Activated CD8-positive, alpha-beta T cell treated with anti-CD3 and anti-CD28 coated beads, Interleukin-2, amount 10 ng/mL, durations not matched to agents 7 days and 5 days (primary cell): ENCODE measurements around the gene ARHGAP35. TPM values are rescaled to one million over a fixed set of nuclear protein-coding genes. Genes with fewer than 3 reads are reported as not detected.
"Not testable (repeated sequence)": the region's sequence is repeated elsewhere in the genome, so short reads cannot be mapped to it uniquely, and the experiment has no call there.

Source experiments
- ATAC-seq: fragments of 150-1000 bp; cut with Tn5 transposase; one replicate; pipeline ENCODE4 v1.10.0; 2021; ENCODE audit warnings: moderate library complexity
- CTCF ChIA-PET: fragments of 350-600 bp; sonication (Branson Sonifier 250); formaldehyde crosslinking; loops from one replicate; lab custom pipeline; 2021; ENCODE audit warnings: antibody characterized with exemption; lab: Charles Lee
- POLR2A ChIA-PET: fragments of 350-600 bp; sonication (Branson Sonifier 250); formaldehyde crosslinking; loops from one replicate; lab custom pipeline; 2021; ENCODE audit warnings: antibody characterized with exemption; lab: Charles Lee
- DNase-seq: peaks from one replicate; pipeline ENCODE4 v3.0.0-alpha.2; 2020
- H3K27ac Mint-ChIP-seq: one replicate; pipeline ENCODE4 v1.8.0; 2021; ENCODE audit warnings: mild to moderate bottlenecking, mixed read lengths
- H3K27me3 Mint-ChIP-seq: one replicate; pipeline ENCODE4 v1.8.0; 2021; ENCODE audit warnings: low read depth, mixed read lengths
- H3K36me3 Mint-ChIP-seq: one replicate; pipeline ENCODE4 v1.8.0; 2021; ENCODE audit warnings: low read depth, mixed read lengths
- H3K4me1 Mint-ChIP-seq: one replicate; pipeline ENCODE4 v1.8.0; 2021; ENCODE audit warnings: low read depth, mixed read lengths
- H3K4me3 Mint-ChIP-seq: one replicate; pipeline ENCODE4 v1.8.0; 2021; ENCODE audit warnings: mild to moderate bottlenecking, mixed read lengths
- H3K9me3 Mint-ChIP-seq: one replicate; pipeline ENCODE4 v1.8.0; 2022; ENCODE audit warnings: mixed read lengths; ENCODE audit not compliant: insufficient read depth
- total RNA-seq, 2 experiments: library from RNA; stranded (reverse); gene quantifications; one replicate each; pipeline ENCODE4 v1.2.3, GENCODE V29; 2021

The ARHGAP35 gene
- total RNA-seq, 2 experiments from 2014 or later: 23.9 to 24.1 TPM

DNA sequence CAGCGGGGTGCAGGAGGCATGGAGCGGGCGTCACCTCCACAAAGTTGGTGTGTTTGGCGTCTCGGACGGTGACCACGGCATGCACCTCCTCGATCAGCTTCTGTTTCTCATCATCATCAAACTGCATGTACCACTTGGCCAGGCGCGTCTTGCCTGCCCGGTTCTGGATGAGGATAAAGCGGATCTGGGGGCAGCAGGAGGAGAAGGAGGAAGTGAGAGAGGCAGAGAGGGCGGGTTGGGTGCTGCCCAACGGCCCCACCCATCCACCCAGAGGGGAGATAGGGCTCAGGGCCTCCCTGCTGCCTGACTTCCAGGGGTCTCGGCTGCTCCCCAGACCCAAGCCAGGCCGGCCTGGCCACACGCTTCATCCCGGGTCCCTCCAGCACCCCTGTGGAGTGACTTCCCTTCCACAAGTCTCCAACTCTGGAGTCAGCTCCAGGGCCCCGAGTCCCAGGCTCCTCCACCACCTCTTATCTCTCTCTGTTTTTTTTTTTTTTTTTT, 14.8 kb upstream of the ARHGAP35 start:
- ChIA-PET POLR2A (no interaction called here), CTCF (interaction anchor here (1.3 to 1.4 kb wide), 2 partner anchors 79 to 92 kb away, joined by 3 read pairs; no protein-coding TSS in a partner anchor)
- Mint-ChIP-seq H3K9me3 (no peaks in the 10 kb centered on the region), H3K4me1 (peaks cover 18% of the 10 kb centered on the region), H3K27ac (no peak overlapping the region), H3K4me3 (no peak overlapping the region), H3K27me3 (no peaks in the 10 kb centered on the region), H3K36me3 (peaks cover 23% of the 10 kb centered on the region)
- ATAC-seq (no peak), DNase-seq (no peak)

- Mint-ChIP-seq H3K4me1 (peaks cover 20% of the 10 kb centered on the region), H3K4me3 (no peak overlapping the region), H3K27me3 (peaks cover 2% of the 10 kb centered on the region), H3K9me3 (no peaks in the 10 kb centered on the region), H3K27ac (no peak overlapping the region), H3K36me3 (peaks cover 13% of the 10 kb centered on the region)
- DNase-seq (no peak), ATAC-seq (no peak)
- CTCF ChIA-PET: interaction anchor here (0.9 kb wide), 1 partner anchor 90 kb away, joined by 3 read pairs; no protein-coding TSS in a partner anchor
- POLR2A ChIA-PET: no interaction called here
These were observed 13.3 kb upstream of the ARHGAP35 start for GRCh38 chr19:46847528-46847927.

DNA sequence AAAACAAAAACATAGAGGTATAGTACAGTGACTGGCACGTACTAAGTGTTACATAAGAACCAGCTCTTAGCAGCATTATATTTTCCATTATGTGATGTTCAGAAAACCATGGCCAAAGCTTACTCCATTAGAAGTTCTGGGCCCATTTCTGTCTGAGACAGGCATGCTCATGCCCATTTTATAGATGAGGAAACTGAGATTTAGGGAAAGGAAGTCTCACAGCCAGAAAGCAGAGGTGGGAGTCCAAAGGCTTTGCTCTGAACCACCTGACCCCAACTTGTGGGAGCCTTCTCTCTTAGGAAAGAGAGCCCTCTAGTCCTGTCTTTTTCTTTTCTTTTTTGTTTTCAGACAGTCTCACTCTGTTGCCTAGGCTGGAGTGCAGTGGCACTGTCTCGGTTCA, 12.4 kb upstream of the ARHGAP35 start:
- no peaks in the 10 kb centered on the region for H3K9me3 Mint-ChIP-seq
- no peak overlapping the region for H3K4me3 Mint-ChIP-seq
- H3K36me3 Mint-ChIP-seq: peaks cover 9% of the 10 kb centered on the region
- CTCF ChIA-PET: interaction anchor here (0.8 to 0.9 kb wide), 2 partner anchors 91 to 99 kb away, joined by 3 read pairs; no protein-coding TSS in a partner anchor
- peaks cover 20% of the 10 kb centered on the region for H3K4me1 Mint-ChIP-seq
- POLR2A ChIA-PET: no interaction called here
- DNase-seq (no peak), ATAC-seq (no peak)
- H3K27ac Mint-ChIP-seq: no peak overlapping the region
- peaks cover 4% of the 10 kb centered on the region for H3K27me3 Mint-ChIP-seq

GRCh38 chr19:46849610-46850009, 11.2 kb upstream of the ARHGAP35 start:
- ATAC-seq (no peak), DNase-seq (no peak)
- Mint-ChIP-seq H3K4me1 (peaks cover 20% of the 10 kb centered on the region), H3K27me3 (peaks cover 7% of the 10 kb centered on the region), H3K27ac (peak overlapping the region; percentile 78), H3K9me3 (no peaks in the 10 kb centered on the region), H3K4me3 (peak overlapping the region; percentile 95), H3K36me3 (peaks cover 6% of the 10 kb centered on the region)
- ChIA-PET POLR2A (interaction anchor here (0.7 to 1.0 kb wide), 3 partner anchors 20 to 105 kb away, joined by 3 read pairs; no protein-coding TSS in a partner anchor), CTCF (interaction anchor here (0.8 to 2.0 kb wide), 5 partner anchors 9 to 187 kb away, joined by 3 to 7 read pairs (median 3); no protein-coding TSS in a partner anchor)

DNA sequence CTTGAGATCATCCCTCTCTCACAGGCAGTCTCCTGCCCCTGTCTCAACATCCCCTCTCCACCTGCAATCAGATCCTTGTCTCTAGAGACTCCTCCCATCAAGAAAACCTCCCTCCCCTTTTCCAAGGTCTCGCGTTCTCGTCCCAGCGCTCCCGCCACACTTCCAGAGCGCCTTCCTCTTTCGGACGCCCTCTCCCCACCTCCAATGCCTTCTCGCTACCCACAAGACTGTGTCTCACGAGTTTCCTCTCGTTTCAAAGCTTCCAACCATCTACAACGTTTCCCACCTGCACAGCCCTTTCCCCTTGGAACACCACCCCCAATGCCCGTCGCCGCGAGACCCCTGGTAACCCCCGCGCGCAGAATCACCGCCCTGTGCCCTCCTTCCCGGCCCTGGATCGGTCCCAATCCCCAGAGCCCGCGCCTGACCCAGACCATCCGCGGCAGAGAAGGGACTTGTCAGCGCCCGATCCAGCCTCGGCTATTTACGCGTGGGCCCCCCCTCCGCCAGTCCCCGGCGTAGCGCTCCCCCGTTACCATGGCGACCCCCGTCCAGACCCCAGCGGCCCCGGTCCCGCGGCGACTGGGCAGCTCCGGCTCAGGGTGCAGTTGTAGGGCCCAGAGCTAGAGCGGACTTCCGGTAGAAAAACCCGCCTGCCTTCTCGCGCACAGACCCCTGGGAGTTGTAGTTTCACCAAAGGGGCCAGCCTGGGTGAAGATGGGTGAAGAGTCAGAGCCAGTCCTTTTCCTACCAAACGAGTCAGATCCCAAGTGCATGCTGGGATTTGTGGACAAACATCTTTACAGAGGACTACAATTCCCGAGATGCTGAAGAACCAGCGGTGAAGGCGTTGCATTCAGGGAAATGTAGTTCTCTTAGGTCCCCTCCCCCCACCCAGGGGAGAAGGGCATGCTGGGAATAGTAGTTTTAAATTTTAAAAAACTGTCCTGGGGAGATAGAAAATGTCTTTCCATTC, 10.3 kb upstream of the ARHGAP35 start, which contains the start of gene AP2S1:
AP2S1 (minus strand) TSS at position 619 of the 976 bp plus-strand sequence; CDS start at position 539, 80 bp downstream.
- Mint-ChIP-seq H3K4me3 (peak within 1 kb of the TSS; percentile 95), H3K4me1 (peaks cover 23% of the 10 kb centered on the region), H3K9me3 (no peaks in the 10 kb centered on the region), H3K27ac (peak within 1 kb of the TSS; percentile 78), H3K27me3 (peaks cover 7% of the 10 kb centered on the region), H3K36me3 (peaks cover 6% of the 10 kb centered on the region)
- peak; percentile 99 for ATAC-seq
- CTCF ChIA-PET: interaction anchor here (0.7 to 2.0 kb wide), 8 partner anchors 9 to 186 kb away, joined by 3 to 7 read pairs (median 4); no protein-coding TSS in a partner anchor
- POLR2A ChIA-PET: interaction anchor here (0.6 to 1.0 kb wide), 4 partner anchors 17 to 136 kb away, joined by 3 read pairs; no protein-coding TSS in a partner anchor
- peak; percentile 95 for DNase-seq

DNA sequence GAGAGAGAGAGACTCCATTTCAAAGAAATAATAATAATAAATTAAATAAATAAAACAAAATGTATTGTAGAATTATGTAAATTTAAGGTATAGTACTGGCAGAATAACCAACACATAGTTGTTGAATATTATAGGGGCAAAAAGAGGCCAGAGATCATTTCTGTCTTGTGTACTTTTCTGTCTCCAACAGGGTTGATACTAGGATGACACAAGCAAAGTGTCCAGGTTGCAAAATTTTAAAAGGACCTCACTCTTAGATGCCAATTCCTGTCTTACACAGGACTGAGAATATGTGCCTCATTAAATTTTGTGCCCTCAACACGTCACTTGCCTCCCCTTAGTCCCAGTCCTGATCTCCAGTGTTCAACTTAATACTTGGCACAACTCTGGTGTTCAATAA, 8.0 kb upstream of the ARHGAP35 start:
- no peak overlapping the region for H3K27ac Mint-ChIP-seq
- DNase-seq: no peak
- peaks cover 7% of the 10 kb centered on the region for H3K27me3 Mint-ChIP-seq
- no peaks in the 10 kb centered on the region for H3K9me3 Mint-ChIP-seq
- ATAC-seq: no peak
- H3K4me1 Mint-ChIP-seq: peaks cover 38% of the 10 kb centered on the region
- CTCF ChIA-PET: no interaction called here
- POLR2A ChIA-PET: no interaction called here
- no peak overlapping the region for H3K4me3 Mint-ChIP-seq
- peaks cover under 1% of the 10 kb centered on the region for H3K36me3 Mint-ChIP-seq

GRCh38 chr19:46854698-46855097, 6.1 kb upstream of the ARHGAP35 start:
- not testable (repeated sequence) for H3K27ac Mint-ChIP-seq, H3K9me3 Mint-ChIP-seq, H3K4me3 Mint-ChIP-seq, H3K36me3 Mint-ChIP-seq, DNase-seq, ATAC-seq, H3K27me3 Mint-ChIP-seq
- POLR2A ChIA-PET: interaction anchor here (1.6 kb wide), 1 partner anchor 259 kb away, joined by 5 read pairs; the partner anchor contains the start of gene ZC3H4
- CTCF ChIA-PET: interaction anchor here (1.2 to 2.8 kb wide), 3 partner anchors 136 to 180 kb away, joined by 4 to 17 read pairs (median 5); no protein-coding TSS in a partner anchor
- peaks cover 36% of the 10 kb centered on the region for H3K4me1 Mint-ChIP-seq

GRCh38 chr19:46856062-46857022, 4.5 kb upstream of the ARHGAP35 start:
- ATAC-seq (peak; percentile 64), DNase-seq (peak; percentile 95)
- ChIA-PET POLR2A (no interaction called here), CTCF (interaction anchor here (0.6 to 3.2 kb wide), 23 partner anchors 11 to 257 kb away, joined by 3 to 38 read pairs (median 4); partner anchors contain the start of genes DACT3, SLC1A5 and ZC3H4)
- peak overlapping the region; percentile 73 for H3K4me3 Mint-ChIP-seq
- H3K36me3 Mint-ChIP-seq: peaks cover 6% of the 10 kb centered on the region
- no peaks in the 10 kb centered on the region for H3K9me3 Mint-ChIP-seq
- peaks cover 7% of the 10 kb centered on the region for H3K27me3 Mint-ChIP-seq
- peak overlapping the region; percentile 80 for H3K27ac Mint-ChIP-seq
- peaks cover 28% of the 10 kb centered on the region for H3K4me1 Mint-ChIP-seq

DNA sequence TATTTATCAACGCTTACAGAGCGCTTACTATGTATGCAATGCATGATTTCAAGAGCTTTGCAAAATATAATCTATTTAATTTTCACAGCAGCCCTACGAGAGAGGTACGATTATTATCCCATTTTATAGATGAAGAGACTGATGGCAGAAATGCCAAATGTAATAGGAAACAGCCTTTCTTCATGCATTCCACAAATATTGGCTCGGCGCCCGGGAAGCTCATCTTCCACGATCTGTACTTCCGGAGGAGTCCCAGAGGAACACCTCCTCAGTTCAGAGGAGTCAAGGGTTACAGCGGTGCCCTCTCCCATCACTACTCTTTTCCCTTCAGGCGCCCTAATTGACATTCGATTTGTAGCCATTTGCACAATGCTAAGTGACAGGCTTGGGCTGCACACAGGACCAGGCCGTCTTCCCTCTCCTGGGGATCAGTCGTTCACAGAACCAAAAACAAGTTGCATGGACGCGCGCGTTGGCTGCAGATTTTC, 1.1 kb upstream of the ARHGAP35 start:
- CTCF ChIA-PET: interaction anchor here (1.0 to 1.4 kb wide), 4 partner anchors 9 to 153 kb away, joined by 3 to 4 read pairs (median 4); partner anchors contain the start of gene AP2S1
- H3K4me3 Mint-ChIP-seq: peak overlapping the region; percentile 84

DNA sequence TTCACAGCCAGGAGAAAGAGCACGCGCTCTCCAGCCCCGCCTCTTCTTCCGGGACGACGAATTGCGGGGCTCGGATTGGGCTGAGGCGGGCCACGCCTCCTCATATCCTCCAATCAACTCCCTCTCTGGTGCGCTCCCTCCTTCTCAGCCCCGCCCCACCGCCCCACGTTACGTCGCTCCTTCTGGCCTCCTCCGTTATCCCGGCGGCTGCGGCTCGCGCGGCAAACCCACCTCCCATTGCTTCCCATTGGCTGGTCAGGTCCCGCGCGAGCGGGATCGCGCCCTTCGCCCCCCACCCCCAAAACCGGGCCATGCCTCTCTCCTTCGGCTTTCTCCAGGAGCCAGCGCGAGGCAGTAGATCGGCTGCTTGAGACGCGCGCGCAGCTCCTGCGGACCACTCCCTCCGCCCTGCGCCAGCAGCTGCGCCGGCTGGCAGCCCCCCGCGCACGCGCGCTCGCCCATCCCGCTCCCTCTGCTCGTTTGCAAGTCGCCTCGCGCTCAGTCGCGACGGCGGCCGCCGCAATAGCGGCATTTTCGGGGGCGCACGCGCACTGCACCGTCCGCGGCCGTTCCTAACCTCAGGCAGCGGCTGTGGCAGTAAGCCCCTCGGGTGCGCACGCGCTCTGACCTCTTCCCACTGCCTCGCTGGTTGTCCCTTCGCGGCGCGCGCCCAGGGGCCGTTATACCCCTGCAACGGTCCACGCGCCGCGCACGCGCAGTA, 512 bp upstream of the ARHGAP35 start:
- Mint-ChIP-seq H3K27me3 (no peaks in the 10 kb centered on the region), H3K27ac (peak overlapping the region; percentile 97), H3K4me3 (peak overlapping the region; percentile 84), H3K4me1 (peaks cover 35% of the 10 kb centered on the region), H3K9me3 (no peaks in the 10 kb centered on the region), H3K36me3 (peaks cover 8% of the 10 kb centered on the region)
- ATAC-seq (peak; percentile 87), DNase-seq (peak; percentile 98)
- ChIA-PET CTCF (interaction anchor here (1.0 to 1.4 kb wide), 5 partner anchors 10 to 153 kb away, joined by 3 to 4 read pairs (median 4); partner anchors contain the start of gene AP2S1), POLR2A (interaction anchor here (0.8 to 1.7 kb wide), 3 partner anchors 169 to 253 kb away, joined by 3 to 4 read pairs (median 4); partner anchors contain the start of gene ZC3H4)

More for the DNA sequence above, 1.1 kb upstream of the ARHGAP35 start:
- peaks cover 29% of the 10 kb centered on the region for H3K4me1 Mint-ChIP-seq
- no peaks in the 10 kb centered on the region for H3K9me3 Mint-ChIP-seq
- H3K36me3 Mint-ChIP-seq: peaks cover 6% of the 10 kb centered on the region
- no peaks in the 10 kb centered on the region for H3K27me3 Mint-ChIP-seq
- no peak for ATAC-seq
- no peak for DNase-seq
- peak overlapping the region; percentile 97 for H3K27ac Mint-ChIP-seq
- POLR2A ChIA-PET: interaction anchor here (1.3 to 1.7 kb wide), 2 partner anchors 252 to 254 kb away, joined by 3 to 4 read pairs; partner anchors contain the start of gene ZC3H4
